GM21447 (cell line): ENCODE results near the gene NEK6.

Experiments
- ATAC-seq: cut with Tn5 transposase; IDR thresholded peaks from one replicate; pipeline ENCODE4 v1.9.1; 2021; ENCODE audit not compliant: unreplicated experiment

NEK6 gene

GRCh38 chr9:124312290-124313265 lies 54.8 kb downstream of the NEK6 start:
- no peak for ATAC-seq

GRCh38 chr9:124313940-124314339 lies 56.2 kb downstream of the NEK6 start:
- no peak for ATAC-seq

- ATAC-seq = no peak
Observed at GRCh38 chr9:124315882-124316281, 58.1 kb downstream of the NEK6 start.

GRCh38 chr9:124320062-124320973 lies 62.6 kb downstream of the NEK6 start:
- no peak for ATAC-seq

- ATAC-seq = no peak
Observed at GRCh38 chr9:124321416-124321815, 63.7 kb downstream of the NEK6 start.

GRCh38 chr9:124321935-124322334 lies 64.2 kb downstream of the NEK6 start:
- ATAC-seq = no peak

GRCh38 chr9:124322618-124323432 lies 65.1 kb downstream of the NEK6 start:
- ATAC-seq = no peak

- ATAC-seq = no peak
Observed at GRCh38 chr9:124323904-124324303, 66.2 kb downstream of the NEK6 start.

- ATAC-seq = no peak
Observed at GRCh38 chr9:124325816-124326215, 68.1 kb downstream of the NEK6 start.

GRCh38 chr9:124326378-124326777 lies 68.6 kb downstream of the NEK6 start:
- ATAC-seq = no peak

GRCh38 chr9:124327491-124327890 lies 69.7 kb downstream of the NEK6 start:
- no peak for ATAC-seq

- ATAC-seq = no peak
Observed at GRCh38 chr9:124328285-124328684, 70.5 kb downstream of the NEK6 start.

GRCh38 chr9:124329206-124329792 lies 71.5 kb downstream of the NEK6 start:
- ATAC-seq = no peak

GRCh38 chr9:124330011-124330697 lies 72.4 kb downstream of the NEK6 start:
- no peak for ATAC-seq

GRCh38 chr9:124331580-124331979 lies 73.8 kb downstream of the NEK6 start:
- no peak for ATAC-seq

- ATAC-seq = no peak
Observed at GRCh38 chr9:124332361-124333202, 74.8 kb downstream of the NEK6 start.

GRCh38 chr9:124333203-124333579 lies 75.4 kb downstream of the NEK6 start:
- no peak for ATAC-seq

GRCh38 chr9:124334568-124335319 lies 77.0 kb downstream of the NEK6 start:
- ATAC-seq = no peak
